HepG2 (cell line): ENCODE measurements around the gene CARMIL3. TPM values are rescaled to one million over a fixed set of nuclear protein-coding genes. Genes with fewer than 3 reads are reported as not detected.

ENCODE experiments used
- ATAC-seq: fragments of 200-7000 bp; cut with Tn5 transposase; 3 replicates; pipeline ENCODE4 v1.9.1; 2020; ENCODE audit warnings: mild to moderate bottlenecking, moderate library complexity
- BruUV-seq: library from RNA; stranded (reverse); fragments of 400-500 nt; replicated peaks from 2 replicates; lab custom pipeline; 2021; lab: Mats Ljungman, UMichigan
- CTCF ChIA-PET: fragments of 300-600 bp; formaldehyde crosslinking; extraction: SDS; loops from one replicate; lab custom pipeline; 2021; ENCODE audit warnings: low total read pairs, inconsistent platforms, low intra/inter-chr PET ratio; lab: Yijun Ruan, JAX
- POLR2A ChIA-PET: fragments of 350-600 bp; sonication (Branson Sonifier 250); formaldehyde crosslinking; loops from one replicate; lab custom pipeline; 2020; ENCODE audit warnings: antibody characterized with exemption, inconsistent platforms; lab: Yijun Ruan, JAX
- DNase-seq: peaks from one replicate; pipeline ENCODE4 v3.0.0-alpha.2; 2015; ENCODE audit warnings: low spot score
- FAIRE-seq: peaks from 3 replicates; lab custom pipeline; 2011; peaks lifted over from hg19 to GRCh38; lab: Jason Lieb, UNC
- H2AFZ ChIP-seq: one replicate; pipeline ENCODE4 v1.6.1; 2011; ENCODE audit warnings: low read length, inconsistent platforms
- H3K27ac ChIP-seq: fragments of 300-600 bp; 3 replicates; pipeline ENCODE4 v1.8.0; 2011; ENCODE audit warnings: mixed run types, mild to moderate bottlenecking, mixed read lengths, low read length, inconsistent platforms; ENCODE audit not compliant: insufficient read depth; ENCODE audit errors: extremely low read length
- H3K27me3 ChIP-seq, 2 experiments: fragments of 200-600 bp in 1 of 2; 2 replicates in 1 of 2; 3 replicates in 1 of 2; pipeline versions ENCODE4 v1.6.0 to v1.8.0; 2011; ENCODE audit warnings: low read length in 2 of 2, mild to moderate bottlenecking in 2 of 2, moderate library complexity in 2 of 2, inconsistent platforms in 1 of 2; ENCODE audit not compliant: insufficient read depth in 2 of 2, control insufficient read depth in 1 of 2
- H3K36me3 ChIP-seq, 2 experiments: fragments of 200-600 bp in 1 of 2; replicated peaks in 1 of 2; 2 replicates in 1 of 2; 3 replicates in 1 of 2; pipeline versions ENCODE4 v1.5.1 to v1.8.0; 2011; ENCODE audit warnings: low read length in 2 of 2, inconsistent platforms in 1 of 2; ENCODE audit not compliant: insufficient read depth in 2 of 2, control insufficient read depth in 1 of 2
- H3K4me1 ChIP-seq: 2 replicates; pipeline ENCODE4 v1.5.1; 2012; ENCODE audit warnings: low read length, inconsistent platforms; ENCODE audit not compliant: insufficient read depth
- H3K4me2 ChIP-seq: 2 replicates; pipeline ENCODE4 v1.6.0; 2011; ENCODE audit warnings: low read depth, low read length, inconsistent platforms
- H3K4me3 ChIP-seq, 3 experiments: fragments of 200-600 bp in 1 of 3; sonication (generic), shearing (Covaris generic) in 1 of 3; replicated peaks in 1 of 3; 2 replicates each; pipeline ENCODE4 v1.5.1; 2011 to 2016; ENCODE audit warnings: low read length in 3 of 3, inconsistent platforms in 2 of 3, low read depth in 2 of 3, mild to moderate bottlenecking in 2 of 3, control low read depth in 1 of 3, mixed read lengths in 1 of 3; ENCODE audit not compliant: insufficient read depth in 1 of 3
- H3K79me2 ChIP-seq: one replicate; pipeline ENCODE4 v1.6.1; 2011; ENCODE audit warnings: low read length, inconsistent platforms; ENCODE audit not compliant: insufficient read depth
- H3K9ac ChIP-seq: 2 replicates; pipeline ENCODE4 v1.6.0; 2011; ENCODE audit warnings: mild to moderate bottlenecking, low read depth, low read length, inconsistent platforms; ENCODE audit not compliant: insufficient read depth
- H3K9me3 ChIP-seq: 2 replicates; pipeline ENCODE4 v1.5.1; 2012; ENCODE audit warnings: mild to moderate bottlenecking, low read length
- H4K20me1 ChIP-seq: 2 replicates; pipeline ENCODE4 v1.6.0; 2011; ENCODE audit warnings: inconsistent platforms, mild to moderate bottlenecking, low read length, moderate library complexity; ENCODE audit not compliant: insufficient read depth
- AGO1 ChIP-seq: fragments of 200-400 bp; formaldehyde crosslinking; IDR thresholded peaks from 2 replicates; pipeline ENCODE4 v1.6.1; 2017; ENCODE audit warnings: mild to moderate bottlenecking, low read depth, low read length, moderate library complexity; ENCODE audit not compliant: poor library complexity, severe bottlenecking
- ARHGAP35 ChIP-seq: sonication (generic); formaldehyde crosslinking; IDR thresholded peaks from 2 replicates; pipeline ENCODE4 v1.9.0; 2022; ENCODE audit warnings: mild to moderate bottlenecking, inconsistent platforms, moderate library complexity, missing genetic modification reagents, borderline replicate concordance
- HOXA9 ChIP-seq: sonication (generic); formaldehyde crosslinking; IDR thresholded peaks from 2 replicates; pipeline ENCODE4 v1.8.1; 2022; ENCODE audit warnings: missing genetic modification reagents, mild to moderate bottlenecking, moderate library complexity, borderline replicate concordance
- KAT8 ChIP-seq: IDR thresholded peaks from 2 replicates; pipeline ENCODE4 v1.6.1; 2016; ENCODE audit warnings: missing genetic modification reagents, missing compliant biosample characterization
- KDM2A ChIP-seq: sonication (generic); formaldehyde crosslinking; IDR thresholded peaks from 2 replicates; pipeline ENCODE4 v1.4.0; 2020; ENCODE audit warnings: low read depth, missing genetic modification reagents, borderline replicate concordance
- MYC ChIP-seq: sonication (generic); formaldehyde crosslinking; IDR thresholded peaks from 2 replicates; pipeline ENCODE4 v1.9.0; 2021; ENCODE audit warnings: missing genetic modification reagents, borderline replicate concordance
- PHF5A ChIP-seq: IDR thresholded peaks from one replicate; pipeline ENCODE4 v1.6.1; 2018; ENCODE audit warnings: low read depth, missing genetic modification reagents; ENCODE audit not compliant: unreplicated experiment
- POGK ChIP-seq: sonication (generic); formaldehyde crosslinking; conservative IDR thresholded peaks from 2 replicates; pipeline ENCODE4 v1.8.0; 2022; ENCODE audit warnings: mild to moderate bottlenecking, moderate library complexity, missing genetic modification reagents
- POLR2G ChIP-seq: fragments of 200-400 bp; formaldehyde crosslinking; IDR thresholded peaks from 2 replicates; pipeline ENCODE4 v1.6.1; 2018; ENCODE audit warnings: mild to moderate bottlenecking, low read depth, low read length, moderate library complexity
- RAD21 ChIP-seq: fragments of 450-650 bp; formaldehyde crosslinking; IDR thresholded peaks from 2 replicates; pipeline ENCODE4 v1.5.0; 2020; ENCODE audit warnings: mild to moderate bottlenecking
- RELA ChIP-seq: sonication (generic); formaldehyde crosslinking; IDR thresholded peaks from 2 replicates; pipeline ENCODE4 v1.4.0; 2020; ENCODE audit warnings: missing genetic modification reagents
- YY1 ChIP-seq: IDR thresholded peaks from 2 replicates; pipeline ENCODE4 v1.6.1; 2011; ENCODE audit warnings: low read length, low read depth, moderate library complexity, mild to moderate bottlenecking; ENCODE audit not compliant: insufficient read depth, insufficient replicate concordance
- ZNF136 ChIP-seq: sonication (generic); formaldehyde crosslinking; IDR thresholded peaks from 2 replicates; pipeline ENCODE4 v1.8.1; 2022; ENCODE audit warnings: low read depth, mild to moderate bottlenecking, moderate library complexity, missing genetic modification reagents
- ZNF138 ChIP-seq: sonication (generic); formaldehyde crosslinking; IDR thresholded peaks from 2 replicates; pipeline ENCODE4 v1.5.0; 2020; ENCODE audit warnings: mild to moderate bottlenecking, low read depth, missing genetic modification reagents
- ZNF441 ChIP-seq: sonication (generic); formaldehyde crosslinking; IDR thresholded peaks from 2 replicates; pipeline ENCODE4 v1.7.0; 2021; ENCODE audit warnings: missing genetic modification reagents, borderline replicate concordance
- ZNF510 ChIP-seq: sonication (generic); formaldehyde crosslinking; IDR thresholded peaks from 2 replicates; pipeline ENCODE4 v1.4.0; 2020; ENCODE audit warnings: low read depth, mild to moderate bottlenecking, missing genetic modification reagents
- ZNF543 ChIP-seq: sonication (generic); formaldehyde crosslinking; IDR thresholded peaks from 2 replicates; pipeline ENCODE4 v1.4.0; 2020; ENCODE audit warnings: mild to moderate bottlenecking, missing genetic modification reagents
- ZNF883 ChIP-seq: sonication (generic); formaldehyde crosslinking; IDR thresholded peaks from 2 replicates; pipeline ENCODE4 v1.5.1; 2020; ENCODE audit warnings: mild to moderate bottlenecking, missing genetic modification reagents; ENCODE audit errors: not compliant biosample characterization
- WGBS: methylation state at CpG from one replicate; pipeline ENCODE4 v1.1.6; 2017; ENCODE audit warnings: low lambda C conversion rate; 5-methylcytosine and 5-hydroxymethylcytosine counted together
- in situ Hi-C: cut with HindIII; loops from 2 replicates; pipeline ENCODE4 v1.10.0; 2017; ENCODE audit warnings: low pct_unique_long_range_greater_than_20kb; ENCODE audit not compliant: extremely low pct_ligation_motif_present
- intact Hi-C: fragments of 100-400 bp; cut with micrococcal nuclease; formaldehyde crosslinking; loops from one replicate; pipeline ENCODE4 v1.10.0; 2022; ENCODE audit not compliant: unreplicated experiment
- polyA plus RNA-seq, 8 experiments: library from polyadenylated mRNA; depleted of rRNA in 3 of 8; stranded (reverse) in 7 of 8; unstranded in 1 of 8; fragments of >200 nt; fragmentation: Illumina TruSeq in 4 of 8; extraction: Trizol in 4 of 8; gene quantifications; 2 replicates each; pipeline versions ENCODE4 v1.2.1 to v1.2.3, GENCODE V29; 2011 to 2016; ENCODE audit warnings: low read depth in 4 of 8, missing spikeins in 1 of 8, mixed read lengths in 1 of 8; ENCODE audit not compliant: insufficient read depth in 1 of 8
- total RNA-seq, 5 experiments: library from RNA; depleted of rRNA; stranded (reverse); fragments of >200 nt; fragmentation: Illumina TruSeq; extraction: Trizol; gene quantifications; 2 replicates each; pipeline ENCODE4 v1.2.3, GENCODE V29; 2016; ENCODE audit warnings: low read depth in 1 of 5

Gene CARMIL3
- total and polyA plus RNA-seq, 2 of the 13 experiments (the other 11 are each of a cell fraction or from before 2014, with no cell fraction given): 0.27 to 0.55 TPM

- 95% methylated on average over 7 of the region's 7 CpGs for WGBS
- ChIA-PET POLR2A (interaction anchor here (0.6 to 14.4 kb wide), 10 partner anchors 4 to 341 kb away, joined by 3 to 594 read pairs (median 6); partner anchors contain the start of genes DCAF11, EMC9, IRF9 and NRL), CTCF (no interaction called here)
- Histone ChIP-seq H3K4me3 (no peak overlapping the region), H3K36me3 (peaks cover 40 to 57% of the 10 kb centered on the region in 2 experiments), H3K9ac (no peak overlapping the region), H3K27me3 (no peaks in the 10 kb centered on the region), H2AFZ (no peak overlapping the region), H3K79me2 (peaks cover 3% of the 10 kb centered on the region), H3K27ac (no peak overlapping the region), H3K4me2 (no peak overlapping the region), H3K9me3 (no peaks in the 10 kb centered on the region; the same call in 1 of the 2 replicates), H3K4me1 (peaks cover 47% of the 10 kb centered on the region), H4K20me1 (no peaks in the 10 kb centered on the region)
- no peak for FAIRE-seq
- intact Hi-C loops: no loop called here
- ATAC-seq: no peak
- DNase-seq: no peak
- BruUV-seq: TSS peak; percentile 2
- in situ Hi-C loops: loop anchor here (25.0 kb wide), 1 partner anchor 1515 kb away; the partner anchor contains the start of genes ABHD4 and DAD1
- TF ChIP-seq AGO1 (no peak), KDM2A (CRISPR knock-in tag) (no peak; the same call in 1 of the 2 replicates), POLR2G (peak; percentile 62; the same call in 1 of the 2 replicates), KAT8 (CRISPR knock-in tag) (no peak), ZNF883 (CRISPR knock-in tag) (peak; percentile 55), HOXA9 (no peak), ZNF441 (CRISPR knock-in tag) (no peak), YY1 (no peak), ZNF510 (CRISPR knock-in tag) (no peak), PHF5A (CRISPR knock-in tag) (no peak), POGK (no peak), ZNF543 (CRISPR knock-in tag) (no peak), ZNF136 (CRISPR knock-in tag) (no peak), RAD21 (CRISPR knock-in tag) (no peak), MYC (CRISPR knock-in tag) (no peak), ZNF138 (CRISPR knock-in tag) (no peak), ARHGAP35 (CRISPR knock-in tag) (no peak), RELA (CRISPR knock-in tag) (no peak)
Observed at GRCh38 chr14:24102357-24103048, 50.7 kb downstream of the CARMIL3 start.
